HG03457 (cell line): ENCODE results near the gene CIAPIN1.

ENCODE experiments used
- ATAC-seq: cut with Tn5 transposase; IDR thresholded peaks from one replicate; pipeline ENCODE4 v1.9.1; 2021; ENCODE audit warnings: moderate number of reproducible peaks; ENCODE audit not compliant: unreplicated experiment

CIAPIN1 gene

DNA sequence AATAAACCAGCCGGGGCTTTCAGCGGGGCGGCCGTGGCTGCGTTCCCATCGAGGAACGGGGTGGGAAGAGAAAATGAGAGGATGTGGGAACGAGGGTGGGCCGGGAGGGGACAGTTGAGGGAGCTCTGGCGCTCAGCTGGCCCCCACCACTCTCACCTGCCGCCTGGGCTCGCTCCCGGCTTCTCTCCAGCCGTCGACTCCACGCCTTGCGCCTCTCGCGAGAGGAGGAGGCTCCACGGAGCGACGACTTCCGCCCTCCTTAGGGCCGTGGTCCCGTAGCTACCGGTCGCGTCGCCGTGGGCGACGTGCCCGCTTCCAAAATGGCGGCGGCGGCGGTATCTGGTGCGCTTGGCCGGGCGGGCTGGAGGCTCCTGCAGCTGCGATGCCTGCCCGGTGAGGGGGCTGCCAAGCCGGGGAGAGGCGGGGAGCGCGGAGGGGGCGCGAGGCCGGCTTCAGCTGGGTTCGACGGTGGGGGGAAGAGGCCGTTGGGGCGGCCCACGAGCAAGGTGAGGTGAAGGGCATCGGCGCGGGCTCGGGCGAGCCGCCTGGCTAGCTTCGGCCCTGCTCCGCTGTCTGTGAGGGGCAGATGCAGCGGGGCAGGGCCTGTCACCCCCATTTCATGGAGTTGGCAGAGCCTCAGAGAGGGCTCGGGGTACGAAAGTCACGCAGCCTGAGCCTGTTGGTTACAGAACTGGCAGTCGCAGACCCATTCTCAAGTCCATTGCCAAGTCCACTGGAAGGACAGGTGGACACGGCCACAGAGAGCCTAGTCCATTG is at the start of gene CIAPIN1, which contains the start of gene COQ9:
TSS of gene CIAPIN1 (minus strand) at position 200 of the 777 bp plus-strand sequence. CDS start 6,457 bp downstream, outside the sequence.
TSS of gene COQ9 (plus strand) at position 294 of the 777 bp plus-strand sequence. CDS start at position 321, 27 bp downstream.
- peak; percentile 92 for ATAC-seq

DNA sequence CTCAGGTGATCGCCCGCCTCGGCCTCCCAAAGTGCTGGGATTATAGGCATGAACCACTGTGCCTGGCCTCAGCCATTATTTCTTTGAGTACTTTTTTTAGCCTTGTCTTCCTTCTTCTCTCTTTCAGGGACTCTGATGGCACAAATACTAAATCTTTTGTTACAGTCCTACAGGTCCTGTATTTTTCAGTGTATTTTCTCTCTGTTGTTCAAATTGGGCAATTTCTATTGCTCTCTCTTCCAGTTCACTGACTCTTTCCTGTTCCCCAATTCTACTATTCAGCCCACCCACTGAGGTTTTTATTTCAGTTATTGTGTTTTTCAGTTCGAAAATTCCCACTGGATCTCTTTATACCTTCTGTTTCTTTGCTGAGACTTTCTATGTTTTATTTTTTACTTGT is 46.6 kb upstream of the CIAPIN1 start:
- ATAC-seq: no peak

DNA sequence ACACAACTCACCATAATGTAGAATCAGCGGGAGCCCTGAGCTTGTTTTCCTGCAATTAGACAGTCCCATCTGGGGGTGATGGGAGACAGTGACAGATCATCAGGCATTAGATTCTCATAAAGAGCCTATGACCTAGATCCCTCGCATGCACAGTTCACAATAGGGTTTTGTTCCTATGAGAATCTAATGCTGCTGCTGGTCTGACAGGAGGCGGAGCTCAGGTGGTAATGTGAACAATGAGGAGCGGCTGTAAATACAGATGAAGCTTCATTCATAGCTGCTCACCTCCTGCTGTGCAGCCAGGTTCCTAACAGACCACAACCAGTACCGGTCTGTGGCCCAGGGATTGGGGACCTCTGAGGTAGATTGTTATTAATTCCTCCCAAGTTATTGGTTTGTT is 42.0 kb upstream of the CIAPIN1 start:
- no peak for ATAC-seq

DNA sequence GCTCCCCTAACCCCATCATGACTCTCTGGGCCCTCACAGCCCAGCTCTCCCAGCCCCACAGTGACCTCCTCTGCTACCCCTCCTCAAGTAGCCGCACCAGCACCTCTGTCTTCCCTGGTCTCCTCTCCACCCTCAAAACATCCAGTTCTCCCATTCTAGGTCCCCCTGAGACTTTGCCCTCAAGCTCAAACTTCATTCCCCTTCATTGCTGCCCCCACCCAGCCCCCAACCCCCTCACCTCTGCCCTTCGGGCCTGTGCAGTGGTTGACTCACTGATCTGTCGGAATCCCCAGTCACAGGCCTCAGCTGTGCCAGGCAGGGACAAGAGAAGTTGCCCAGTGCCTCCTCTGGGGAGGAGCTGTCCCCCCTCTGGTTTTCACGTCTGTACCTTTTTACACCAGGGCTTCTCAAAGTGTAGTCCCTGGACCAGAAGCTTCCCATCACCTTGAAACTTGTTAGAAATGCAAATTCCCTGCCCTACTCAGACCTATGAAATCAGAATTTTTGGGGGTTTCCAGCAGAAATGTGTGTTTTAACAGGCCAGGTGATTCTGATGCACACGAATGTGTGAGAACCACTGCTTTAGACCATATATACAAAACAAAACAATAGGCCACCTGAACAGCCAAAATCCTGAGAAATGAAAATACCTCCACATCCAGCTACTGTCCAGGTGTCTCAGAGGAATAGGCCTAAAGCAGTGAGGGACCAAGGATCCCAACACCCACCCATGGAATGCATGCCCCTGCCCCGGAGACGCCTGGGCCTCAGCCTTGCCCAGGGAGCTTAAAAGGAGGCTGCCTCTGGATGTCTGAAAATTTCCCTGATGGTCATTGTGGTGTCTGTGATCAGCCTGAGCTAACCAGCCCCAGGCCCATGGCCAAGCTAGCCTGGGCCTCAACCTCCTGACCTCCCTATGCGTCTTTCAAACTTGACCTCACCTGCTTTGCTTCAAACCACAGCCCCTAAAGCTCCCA is 40.0 kb upstream of the CIAPIN1 start:
- ATAC-seq: no peak

DNA sequence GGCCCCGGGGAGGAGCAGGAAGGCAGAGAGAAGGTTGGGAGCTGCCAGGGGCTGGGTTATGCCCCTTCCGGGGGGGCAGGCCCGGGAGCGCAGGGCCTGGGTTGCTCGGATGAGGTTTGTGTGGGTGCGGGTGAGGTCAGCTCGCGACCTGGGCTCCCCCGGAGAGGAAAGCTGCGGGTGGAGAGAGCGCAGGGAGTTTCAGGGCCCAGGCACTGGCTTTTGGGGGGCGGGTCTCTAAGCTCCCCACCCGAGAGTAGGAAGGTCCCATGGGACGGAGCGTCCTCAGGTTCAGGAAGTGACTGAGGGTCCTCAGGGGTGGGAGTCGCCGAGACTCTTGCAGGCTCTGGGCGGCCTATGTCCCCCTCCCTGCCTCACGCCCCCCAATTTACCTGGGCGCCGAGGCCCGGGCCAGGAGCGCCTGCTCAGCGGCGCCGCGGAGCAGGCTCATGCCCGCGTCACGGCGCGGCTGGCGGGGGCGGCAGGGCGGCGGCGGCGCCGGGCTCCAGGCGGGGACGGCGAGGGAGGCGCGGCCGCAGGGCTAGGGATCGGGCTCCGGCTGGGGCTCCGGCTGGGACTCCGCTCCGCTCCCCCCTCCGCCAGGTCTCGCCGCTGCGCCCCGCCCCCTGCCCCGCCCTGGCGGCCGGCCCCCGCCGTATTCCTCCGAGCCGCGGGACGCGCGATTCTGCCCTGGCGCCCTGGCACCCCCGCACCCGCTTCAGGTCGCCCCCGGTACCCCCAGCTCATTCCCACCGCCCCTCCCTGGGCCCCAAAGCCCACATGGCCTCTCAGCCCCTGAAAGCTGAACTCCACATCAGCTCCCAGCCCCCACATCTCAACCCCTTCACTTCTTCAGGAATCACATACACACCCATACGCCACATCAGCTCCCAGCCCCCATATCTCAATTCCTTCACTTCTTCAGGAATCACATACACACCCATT is 39.0 kb upstream of the CIAPIN1 start, which contains the start of gene DOK4:
TSS of gene DOK4 (minus strand) at position 578 of the 942 bp plus-strand sequence. CDS start 6,986 bp downstream, outside the sequence.
- ATAC-seq: peak; percentile 80

DNA sequence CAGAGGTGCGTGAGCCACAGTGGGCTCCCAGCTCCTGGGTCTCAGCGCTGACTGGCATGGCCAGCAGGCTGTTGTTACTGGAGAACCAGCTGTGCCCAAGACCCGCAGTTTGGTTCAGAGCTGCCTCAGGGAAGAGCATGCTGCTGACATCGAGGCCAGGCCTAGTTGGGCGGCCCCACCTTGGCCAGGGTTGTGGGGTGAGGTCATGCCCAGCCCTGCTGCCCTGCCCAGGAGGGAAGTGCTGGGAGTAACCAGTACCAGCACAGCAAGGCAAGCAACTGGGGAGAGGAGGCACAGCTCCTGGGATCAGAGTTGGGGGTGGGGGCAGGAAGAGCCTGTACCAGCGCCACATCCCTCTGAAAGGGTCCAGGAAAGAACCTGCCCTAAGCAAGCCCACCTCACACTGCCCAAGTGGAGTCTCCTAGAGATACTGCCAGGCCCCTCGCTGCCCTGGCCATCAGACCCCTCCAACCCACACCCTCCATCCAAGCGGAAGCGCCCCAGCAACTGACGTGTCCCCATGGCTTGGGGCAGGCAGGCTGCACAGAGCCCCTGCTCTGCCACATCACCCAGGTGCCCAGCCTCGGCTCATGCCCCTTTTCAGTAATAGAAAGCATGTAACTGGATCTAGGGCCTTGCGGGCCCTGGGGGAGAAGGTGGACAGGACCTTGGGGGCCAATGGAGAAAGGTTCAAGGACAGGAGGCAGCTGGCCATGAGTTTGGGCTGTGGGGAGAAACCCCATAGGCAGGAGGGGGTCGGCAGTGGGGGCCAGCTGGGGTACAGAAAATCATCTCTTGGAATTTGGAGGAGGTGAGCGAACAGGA is 38.1 kb upstream of the CIAPIN1 start:
- ATAC-seq: no peak

DNA sequence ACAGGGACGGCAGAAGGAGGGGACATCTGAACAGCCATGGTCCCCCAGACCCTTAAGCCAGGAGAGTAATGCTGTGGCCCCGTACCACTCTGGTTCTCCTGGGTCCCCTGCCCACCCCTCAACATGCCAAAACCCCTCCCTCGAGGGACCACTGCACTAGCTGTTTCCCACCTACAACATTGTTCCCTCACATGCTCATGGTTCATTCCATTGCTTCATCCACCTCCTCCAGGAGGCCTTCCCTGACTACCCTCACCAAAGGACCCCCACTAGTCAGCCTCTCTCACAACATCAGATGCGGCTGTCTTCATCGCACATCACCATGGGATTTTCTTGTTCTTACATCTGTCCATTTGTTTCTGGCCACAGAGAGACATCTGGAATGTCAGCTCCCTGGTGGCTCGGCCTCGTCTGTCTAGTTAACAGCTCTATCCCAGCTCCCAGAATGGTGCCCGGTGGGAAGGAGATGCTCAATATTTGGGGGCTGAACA is 37.4 kb upstream of the CIAPIN1 start:
- no peak for ATAC-seq

DNA sequence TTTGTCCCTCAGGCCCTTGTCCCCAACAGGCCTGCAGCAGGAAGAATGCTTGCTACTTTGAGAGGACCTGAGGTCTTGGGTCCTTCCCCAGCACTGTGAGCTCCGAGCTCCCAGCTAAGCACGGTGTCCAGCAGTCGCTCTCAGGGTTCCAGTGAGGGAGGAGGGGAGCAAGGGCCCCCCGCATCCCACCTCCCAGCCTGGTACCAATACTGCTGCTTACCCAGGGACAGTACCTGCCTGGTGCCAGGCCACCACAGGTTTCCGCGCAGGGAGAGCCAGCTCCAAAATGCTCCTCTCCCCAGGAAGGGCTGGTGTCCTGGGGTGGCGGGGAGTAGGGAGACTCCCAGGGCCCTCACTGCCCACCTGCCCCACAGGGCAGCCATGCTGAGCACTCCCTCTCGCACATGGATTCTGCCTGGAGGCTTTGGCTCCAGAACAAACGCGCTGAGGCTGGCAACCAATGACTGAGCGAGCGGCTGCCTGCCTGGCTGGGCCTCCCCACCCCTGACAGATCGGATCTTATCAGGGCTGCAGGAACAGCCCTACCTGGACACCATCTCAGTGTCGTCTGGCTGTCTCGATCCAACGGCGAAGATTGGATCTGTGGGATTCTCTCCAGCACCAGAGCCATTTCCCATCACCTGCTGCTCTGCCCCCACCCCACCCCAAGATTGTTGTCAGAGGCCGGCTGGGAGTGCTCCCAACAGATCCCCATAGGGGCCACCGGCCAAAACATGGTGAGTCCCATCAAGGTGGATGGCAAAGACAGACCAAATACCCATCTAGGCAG is 36.7 kb upstream of the CIAPIN1 start:
- ATAC-seq: no peak

DNA sequence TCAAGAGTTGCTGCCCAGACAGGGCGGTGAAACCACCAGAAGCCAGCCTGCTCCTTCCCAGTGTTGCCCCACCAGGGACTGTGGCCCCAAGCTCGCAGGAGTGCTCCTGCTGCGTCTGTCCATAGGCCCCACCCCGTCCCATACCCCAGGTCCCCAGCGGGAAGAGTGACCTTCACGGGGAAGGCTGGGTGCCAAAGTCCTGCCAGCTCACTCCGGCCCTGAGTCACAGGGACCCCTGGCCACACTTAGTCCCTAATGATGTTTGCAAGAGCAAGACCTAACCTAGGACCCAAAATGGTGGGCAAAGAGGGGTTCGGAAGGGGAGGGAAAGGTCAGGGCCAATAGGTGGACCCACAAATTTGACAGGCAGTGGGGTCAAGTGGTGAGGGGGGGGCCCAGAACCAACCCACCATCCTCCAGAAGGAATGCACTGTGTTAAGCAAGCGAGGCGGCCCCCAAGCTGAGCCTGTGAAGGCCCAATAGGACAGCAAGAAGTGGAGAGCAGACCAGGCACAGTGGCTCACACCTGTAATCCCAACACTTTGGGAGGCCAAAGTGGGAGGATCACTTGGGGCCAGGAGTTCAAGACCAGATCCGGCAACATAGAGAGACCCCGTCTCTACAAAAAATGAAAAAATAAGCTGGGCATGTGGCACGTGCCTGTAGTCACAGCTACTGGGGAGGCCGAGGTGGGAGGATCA is 35.8 kb upstream of the CIAPIN1 start:
- no peak for ATAC-seq

DNA sequence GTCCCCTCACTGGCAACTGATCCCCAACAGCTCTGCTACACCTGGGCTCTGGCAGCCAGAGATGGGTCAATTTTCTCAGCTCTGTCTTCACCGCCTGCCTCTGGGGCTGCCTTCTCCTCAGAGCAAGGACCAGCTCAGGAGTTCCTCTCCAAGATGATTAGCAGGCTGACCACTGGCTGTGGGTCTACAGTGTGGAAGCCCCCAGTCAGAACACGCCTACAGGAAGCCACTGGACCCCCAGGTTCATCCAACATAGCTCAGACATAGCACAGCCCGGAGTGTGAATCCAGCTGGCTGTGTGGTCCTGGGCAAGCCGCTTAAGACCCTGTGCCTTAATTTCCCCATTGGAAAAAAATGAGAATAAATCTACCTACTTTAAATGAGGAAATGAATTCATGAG is 34.2 kb upstream of the CIAPIN1 start:
- no peak for ATAC-seq

DNA sequence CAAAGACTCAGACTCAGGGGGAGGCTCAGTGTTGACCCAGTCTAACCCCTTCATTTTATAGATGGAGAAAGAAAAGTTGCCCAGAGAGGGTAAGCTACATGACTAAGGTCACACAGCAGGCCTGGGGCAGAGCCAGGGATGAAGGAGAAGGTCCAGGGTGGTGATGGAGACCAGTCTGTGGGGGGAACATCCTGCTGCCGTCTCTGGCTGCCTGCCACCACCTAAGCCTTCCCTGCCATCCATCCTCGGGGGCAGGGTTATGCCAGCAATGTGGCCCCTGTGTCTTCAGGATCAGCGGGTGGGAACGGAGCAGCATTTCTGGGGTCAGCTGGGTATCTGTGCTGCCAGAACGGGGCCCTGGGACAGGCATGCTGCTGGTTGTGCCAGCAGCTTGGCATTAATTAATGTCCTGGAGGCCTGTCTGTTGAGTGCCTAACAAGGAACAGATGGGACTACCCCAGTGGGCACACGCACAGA is 33.6 kb upstream of the CIAPIN1 start:
- no peak for ATAC-seq

DNA sequence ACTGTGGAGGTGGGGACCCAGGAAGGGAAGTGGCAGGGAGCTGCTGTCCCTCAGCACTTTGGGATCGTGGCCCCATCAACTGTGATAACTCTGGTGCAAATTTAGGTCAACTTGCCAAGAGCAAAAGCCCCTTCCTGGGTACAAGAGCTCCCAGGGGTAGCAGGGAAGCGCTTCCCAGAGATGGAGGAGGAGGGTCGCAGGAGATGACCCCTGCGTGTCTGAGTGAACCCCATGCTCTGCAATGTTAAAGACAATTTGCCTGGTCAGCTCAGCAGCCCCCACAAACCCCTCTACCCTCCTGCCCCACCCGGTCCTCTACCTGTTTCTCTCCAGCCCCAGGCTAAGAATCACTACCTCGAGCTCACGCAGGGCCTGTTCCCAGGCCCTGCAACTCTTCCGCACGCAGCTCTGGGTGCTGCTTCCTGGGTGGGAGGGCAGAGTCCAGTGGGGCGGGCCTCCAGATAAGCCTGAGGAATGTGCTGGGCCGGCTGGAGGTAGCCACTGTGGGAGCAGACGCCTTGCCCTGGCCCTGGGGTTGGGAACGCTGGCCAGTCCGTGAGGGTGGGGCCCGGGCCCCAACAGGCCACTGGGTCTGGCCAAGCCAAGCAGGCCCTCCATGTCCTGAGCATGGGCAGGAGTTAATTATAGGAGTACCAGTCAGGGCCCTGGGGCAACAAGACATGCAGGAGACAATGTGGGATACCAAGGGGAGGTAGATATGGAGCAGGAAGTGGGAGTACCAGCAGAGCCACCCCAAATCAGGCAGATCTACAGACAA is 33.0 kb upstream of the CIAPIN1 start:
- no peak for ATAC-seq

DNA sequence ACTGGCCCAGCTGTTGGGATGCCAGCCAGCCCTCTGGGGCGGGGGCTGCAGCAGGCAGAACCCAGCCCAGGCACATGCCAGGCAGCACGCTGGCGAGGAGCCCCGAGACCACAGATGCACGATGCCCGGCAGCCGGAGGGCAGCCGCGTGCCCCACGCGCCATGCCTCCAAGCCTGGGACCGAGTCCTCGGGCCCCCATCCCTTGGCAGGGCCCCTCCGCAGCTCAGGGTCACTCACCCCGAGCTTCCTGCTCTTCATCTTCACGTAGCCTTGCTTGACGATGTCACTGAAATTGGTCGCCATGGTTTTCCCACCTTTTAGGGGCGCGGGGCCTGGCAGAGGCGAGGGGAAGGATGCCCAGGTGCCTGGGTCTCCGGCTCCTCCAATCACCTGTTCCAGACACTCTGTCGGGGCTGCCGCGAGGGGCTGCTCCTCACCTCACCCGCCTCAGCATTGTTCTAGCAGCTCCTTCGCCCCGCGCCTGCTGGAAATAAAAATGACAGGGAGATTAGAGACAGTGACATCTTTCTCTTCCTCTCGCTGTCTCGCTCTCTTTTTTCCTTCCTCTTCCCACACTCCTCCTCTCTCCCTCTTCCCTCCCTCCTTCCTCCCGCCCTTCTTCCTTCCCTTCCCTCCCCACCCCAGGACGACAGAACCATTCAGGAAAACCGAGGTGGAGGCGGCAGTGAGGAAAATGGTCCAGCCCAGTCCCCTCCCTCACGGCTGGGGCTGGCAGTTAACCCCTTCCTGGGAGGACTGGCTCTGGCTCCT is 32.2 kb upstream of the CIAPIN1 start:
- ATAC-seq: no peak

DNA sequence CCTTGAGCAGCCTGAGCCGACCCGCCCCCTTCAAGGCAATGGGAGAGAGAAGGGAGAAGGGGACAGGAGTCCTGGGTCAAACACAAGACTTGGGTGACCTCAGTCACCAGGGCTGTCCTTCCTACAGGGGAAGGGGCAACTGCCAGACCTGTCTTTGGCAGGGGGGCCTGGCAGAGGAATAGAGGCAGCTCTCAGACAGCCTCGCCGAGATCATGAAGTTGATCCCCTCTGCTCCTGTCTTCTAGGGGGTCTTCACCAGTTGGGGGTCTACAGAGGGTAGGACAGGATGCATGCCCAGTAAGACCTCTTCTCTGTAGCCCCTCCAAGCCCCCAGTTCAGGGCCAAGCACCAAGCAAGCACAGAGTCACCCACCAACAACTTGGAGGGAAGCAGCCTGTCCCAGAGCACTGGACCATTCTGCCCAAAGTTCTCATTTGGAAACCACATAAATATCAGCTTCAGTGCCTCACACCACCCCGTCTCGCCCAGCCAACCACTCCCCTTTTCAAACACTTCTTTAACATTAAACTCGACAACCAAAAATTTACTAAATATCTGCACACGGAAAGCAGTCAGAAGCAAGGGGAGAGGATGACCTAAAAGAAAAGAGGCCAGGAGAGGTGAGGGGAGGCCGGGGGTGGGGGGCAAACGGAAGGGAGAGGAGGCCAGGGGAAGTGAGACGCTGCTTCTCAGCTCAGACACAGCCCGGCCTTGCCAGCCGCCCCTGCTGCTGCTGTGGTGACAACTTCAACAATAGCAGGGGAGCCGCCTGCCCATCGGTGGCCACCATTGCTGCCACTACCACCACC is 31.4 kb upstream of the CIAPIN1 start:
- ATAC-seq: no peak

DNA sequence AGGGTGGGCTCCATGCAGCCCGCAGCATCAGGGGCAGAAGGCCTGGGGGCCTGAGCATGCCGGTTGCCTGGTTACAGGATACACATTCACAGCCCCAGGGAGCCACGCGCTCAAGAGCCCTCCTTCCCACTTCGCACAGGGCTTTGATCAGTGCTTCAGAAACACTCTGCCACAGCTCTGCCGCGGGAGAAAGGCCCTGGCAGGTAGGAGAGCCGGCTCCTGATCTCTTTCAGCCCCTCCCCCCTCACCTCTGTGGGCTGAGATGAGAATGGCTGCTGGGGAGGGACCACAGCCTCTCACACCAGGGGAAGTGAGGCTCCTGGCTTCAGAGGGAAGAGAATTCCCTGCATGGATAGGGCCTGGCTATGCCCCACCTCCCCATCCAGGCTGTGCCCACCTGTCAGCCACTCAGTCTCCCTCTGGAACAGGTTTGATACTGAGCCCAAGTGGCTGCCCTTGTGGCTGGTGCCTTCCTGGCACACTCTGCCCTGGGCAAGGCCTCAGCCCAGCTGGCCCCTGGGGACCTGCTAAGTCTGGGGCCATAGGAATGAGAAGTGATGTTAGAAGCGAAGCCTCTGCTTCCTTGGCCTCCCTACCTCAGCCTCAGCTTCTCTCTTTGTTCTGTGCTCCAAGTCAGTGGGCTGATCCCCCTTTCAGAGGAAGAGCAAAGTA is 30.5 kb upstream of the CIAPIN1 start:
- ATAC-seq: no peak
